Ectodermal cell (in vitro differentiated cells): ENCODE results near the gene RASA1.
"Not testable (repeated sequence)": the region's sequence is repeated elsewhere in the genome, so short reads cannot be mapped to it uniquely, and the experiment has no call there.

Source experiments
- H3K27ac ChIP-seq: 2 replicates; pipeline ENCODE4 v1.7.0; 2013; ENCODE audit warnings: mild to moderate bottlenecking, low read depth, low read length; ENCODE audit not compliant: insufficient read depth, poor library complexity, severe bottlenecking
- H3K27me3 ChIP-seq: 2 replicates; pipeline ENCODE4 v1.7.0; 2013; ENCODE audit warnings: mild to moderate bottlenecking, low read length; ENCODE audit not compliant: insufficient read depth, control insufficient read depth, poor library complexity, severe bottlenecking
- H3K36me3 ChIP-seq: one replicate; pipeline ENCODE4 v1.7.0; 2013; ENCODE audit warnings: low read length; ENCODE audit not compliant: control insufficient read depth, insufficient read depth
- H3K4me1 ChIP-seq: one replicate; pipeline ENCODE4 v1.7.0; 2013; ENCODE audit warnings: low read length; ENCODE audit not compliant: control insufficient read depth, insufficient read depth
- H3K4me3 ChIP-seq: 2 replicates; pipeline ENCODE4 v1.7.0; 2013; ENCODE audit warnings: low read depth, low read length, control low read depth; ENCODE audit not compliant: insufficient read depth
- H3K9me3 ChIP-seq: 2 replicates; pipeline ENCODE4 v1.7.0; 2013; ENCODE audit warnings: mild to moderate bottlenecking, low read length, moderate library complexity; ENCODE audit not compliant: control insufficient read depth
- WGBS, 2 experiments: methylation state at CpG; one replicate each; pipeline ENCODE4 v1.1.7; 2013; ENCODE audit warnings: missing lambda C conversion rate in 2 of 2; 5-methylcytosine and 5-hydroxymethylcytosine counted together

Gene RASA1

DNA sequence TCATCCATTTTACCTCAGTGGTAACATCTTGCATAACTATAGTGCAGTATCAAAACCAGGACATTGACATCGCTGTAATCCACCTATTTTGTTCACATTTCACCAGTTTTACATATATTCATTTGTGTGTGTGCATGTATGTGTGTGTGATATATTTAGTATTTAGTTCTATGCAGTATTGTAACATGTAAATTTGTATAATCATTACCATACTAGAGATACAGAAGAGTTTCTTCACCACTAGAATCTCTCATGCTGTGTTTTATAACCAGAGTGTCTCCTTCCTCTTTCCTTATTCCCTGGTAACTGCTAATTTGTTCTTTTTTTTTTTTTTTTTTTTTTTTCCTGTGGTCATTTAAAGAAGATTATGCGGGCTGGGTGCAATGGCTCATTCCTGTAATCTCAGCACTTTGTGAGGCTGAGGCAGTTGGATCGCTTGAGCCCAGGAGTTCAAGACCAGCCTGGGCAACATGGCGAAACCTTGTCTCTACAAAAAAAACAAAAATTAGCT lies 11.0 kb downstream of the RASA1 start:
- Histone ChIP-seq H3K36me3 (peaks cover 7% of the 10 kb centered on the region), H3K4me1 (no peaks in the 10 kb centered on the region), H3K4me3 (no peak overlapping the region), H3K9me3 (no peaks in the 10 kb centered on the region), H3K27ac (no peak overlapping the region), H3K27me3 (no peaks in the 10 kb centered on the region)
- WGBS, 2 experiments: 95 to 99% methylated on average over 4 of the region's 4 CpGs

- no peak overlapping the region for H3K27ac ChIP-seq
- H3K9me3 ChIP-seq: no peaks in the 10 kb centered on the region
- H3K27me3 ChIP-seq: no peaks in the 10 kb centered on the region
- H3K36me3 ChIP-seq: peaks cover 7% of the 10 kb centered on the region
- H3K4me3 ChIP-seq: no peak overlapping the region
- no peaks in the 10 kb centered on the region for H3K4me1 ChIP-seq
- 97 to 100% methylated on average over 1 to 2 of the region's 2 CpGs for WGBS, 2 experiments
Observed at GRCh38 chr5:87282269-87282668, 14.6 kb downstream of the RASA1 start.

- peaks cover 12% of the 10 kb centered on the region for H3K36me3 ChIP-seq
- WGBS, 2 experiments: 95 to 97% methylated on average over 4 of the region's 4 CpGs
Observed at GRCh38 chr5:87287266-87287665, 19.6 kb downstream of the RASA1 start.

GRCh38 chr5:87298692-87299362 lies 31.1 kb downstream of the RASA1 start:
- WGBS, 2 experiments: 97 to 98% methylated on average over 5 of the region's 5 CpGs
- Histone ChIP-seq H3K36me3 (no peaks in the 10 kb centered on the region), H3K4me1 (no peaks in the 10 kb centered on the region), H3K4me3 (no peak overlapping the region), H3K27me3 (no peaks in the 10 kb centered on the region), H3K27ac (no peak overlapping the region), H3K9me3 (no peaks in the 10 kb centered on the region)

More at GRCh38 chr5:87287266-87287665, 19.6 kb downstream of the RASA1 start:
- H3K4me3 ChIP-seq, H3K9me3 ChIP-seq, H3K4me1 ChIP-seq, H3K27ac ChIP-seq, H3K27me3 ChIP-seq: not testable (repeated sequence)

- Histone ChIP-seq H3K4me1 (no peaks in the 10 kb centered on the region), H3K36me3 (peaks cover 2% of the 10 kb centered on the region), H3K4me3 (no peak overlapping the region), H3K27ac (no peak overlapping the region), H3K27me3 (no peaks in the 10 kb centered on the region), H3K9me3 (no peaks in the 10 kb centered on the region)
- 90 to 94% methylated on average over 5 to 6 of the region's 6 CpGs for WGBS, 2 experiments
Observed at GRCh38 chr5:87300176-87300575, 32.5 kb downstream of the RASA1 start.

DNA sequence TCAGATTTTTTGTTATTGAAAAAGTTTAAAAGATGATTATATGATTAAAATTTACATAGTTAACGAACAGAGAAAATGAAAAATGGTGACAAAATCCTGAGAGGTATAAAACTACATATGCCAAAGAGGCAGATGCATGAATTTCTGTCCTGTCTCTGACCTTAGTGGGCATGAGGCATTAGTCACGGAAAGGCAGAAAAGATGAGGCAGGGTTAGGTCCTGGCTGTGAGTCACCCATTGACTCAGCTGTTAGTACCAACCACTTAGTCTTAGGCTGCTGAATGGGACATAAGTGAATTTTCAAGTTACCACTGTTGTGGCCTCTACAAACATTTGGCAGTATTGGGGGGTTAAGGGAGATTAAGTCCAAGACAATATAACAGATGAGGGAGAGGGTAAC lies 33.1 kb downstream of the RASA1 start:
- WGBS, 2 experiments: 96 to 97% methylated on average over 2 of the region's 2 CpGs
- H3K9me3 ChIP-seq: no peaks in the 10 kb centered on the region
- no peaks in the 10 kb centered on the region for H3K27me3 ChIP-seq
- no peak overlapping the region for H3K4me3 ChIP-seq
- peaks cover 8% of the 10 kb centered on the region for H3K36me3 ChIP-seq
- no peaks in the 10 kb centered on the region for H3K4me1 ChIP-seq
- H3K27ac ChIP-seq: no peak overlapping the region

GRCh38 chr5:87302061-87302460 lies 34.4 kb downstream of the RASA1 start:
- Histone ChIP-seq H3K36me3 (peaks cover 9% of the 10 kb centered on the region), H3K27me3 (no peaks in the 10 kb centered on the region), H3K4me1 (no peaks in the 10 kb centered on the region), H3K9me3 (no peaks in the 10 kb centered on the region), H3K4me3 (no peak overlapping the region), H3K27ac (no peak overlapping the region)

DNA sequence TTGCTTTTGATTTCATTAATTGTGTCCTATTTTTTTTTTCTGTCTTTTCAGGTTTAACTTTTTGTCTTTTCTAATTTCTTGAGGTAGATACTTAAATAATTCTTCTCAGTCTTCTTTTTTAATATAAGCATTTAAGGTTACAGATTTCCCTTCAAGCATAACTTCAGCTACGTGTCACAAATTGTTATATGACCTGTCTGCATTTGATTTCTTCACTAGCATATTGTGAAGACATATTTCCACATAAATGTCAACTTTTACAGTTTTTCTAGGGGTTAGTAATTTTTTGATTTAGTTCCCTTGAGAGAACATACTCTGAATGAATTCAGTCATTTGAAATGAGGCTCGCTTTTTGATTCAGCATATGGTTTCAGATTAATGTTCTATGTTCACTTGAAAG lies 35.6 kb downstream of the RASA1 start:
- Histone ChIP-seq H3K9me3 (no peaks in the 10 kb centered on the region), H3K4me1 (no peaks in the 10 kb centered on the region), H3K4me3 (no peak overlapping the region), H3K36me3 (peaks cover 9% of the 10 kb centered on the region), H3K27ac (no peak overlapping the region), H3K27me3 (no peaks in the 10 kb centered on the region)
- WGBS, 2 experiments: 82 to 100% methylated on average over 1 of the region's 2 CpGs

GRCh38 chr5:87306090-87306489 lies 38.4 kb downstream of the RASA1 start:
- 93 to 95% methylated on average over 2 of the region's 2 CpGs for WGBS, 2 experiments
- H3K36me3 ChIP-seq, H3K9me3 ChIP-seq, H3K27me3 ChIP-seq, H3K4me1 ChIP-seq, H3K4me3 ChIP-seq, H3K27ac ChIP-seq: not testable (repeated sequence)

DNA sequence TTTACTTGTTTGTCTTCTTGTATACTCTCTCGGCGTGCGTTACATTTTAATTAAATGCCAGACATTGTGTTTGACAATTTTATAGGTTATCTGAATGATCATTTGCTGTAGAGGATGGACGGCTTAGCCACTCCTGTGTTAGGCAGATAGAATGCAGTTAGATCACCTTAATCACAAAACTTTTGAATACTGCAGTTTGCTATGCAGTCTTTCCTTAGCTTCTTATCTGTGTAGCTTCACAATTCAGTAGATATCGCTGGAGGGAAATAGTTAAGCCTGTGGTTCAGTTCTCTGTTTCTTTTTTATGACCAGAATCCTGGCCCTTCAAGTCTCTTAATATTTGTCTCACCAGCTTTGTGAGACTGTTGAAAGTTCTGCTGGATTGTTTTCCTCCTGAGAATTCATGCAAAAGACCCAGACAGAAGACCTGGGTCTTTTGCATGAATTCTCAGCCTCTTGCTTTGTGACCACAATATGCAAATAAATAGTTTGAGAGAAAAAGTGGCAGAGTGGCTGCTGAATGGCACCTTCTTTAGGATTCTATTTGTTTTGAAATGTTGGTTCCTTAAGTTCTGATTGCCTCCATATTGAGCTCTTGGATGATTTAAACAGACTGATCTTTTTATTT lies 40.2 kb downstream of the RASA1 start:
- WGBS, 2 experiments: 85 to 86% methylated on average over 5 of the region's 5 CpGs
- no peak overlapping the region for H3K4me3 ChIP-seq
- no peaks in the 10 kb centered on the region for H3K4me1 ChIP-seq
- H3K27me3 ChIP-seq: no peaks in the 10 kb centered on the region
- H3K9me3 ChIP-seq: no peaks in the 10 kb centered on the region
- no peak overlapping the region for H3K27ac ChIP-seq
- H3K36me3 ChIP-seq: peaks cover 9% of the 10 kb centered on the region
